NK-92 (cell line): ENCODE measurements around the gene CLMN.
"Not testable (repeated sequence)": the region's sequence is repeated elsewhere in the genome, so short reads cannot be mapped to it uniquely, and the experiment has no call there.

Experiments used
- DNase-seq: peaks from one replicate; lab custom pipeline; 2025; ENCODE audit not compliant: unreplicated experiment; lab: John Stamatoyannopoulos, UW

Gene CLMN

GRCh38 chr14:95289323-95290010 lies 30.2 kb downstream of the CLMN start:
- no peak for DNase-seq

- no peak for DNase-seq
Measured at GRCh38 chr14:95288672-95289322, 30.9 kb downstream of the CLMN start.

GRCh38 chr14:95287176-95287754 lies 32.4 kb downstream of the CLMN start:
- no peak for DNase-seq

- DNase-seq, result no peak
Measured at GRCh38 chr14:95286645-95287044, 33.1 kb downstream of the CLMN start.

- no peak for DNase-seq
Measured at GRCh38 chr14:95285566-95285965, 34.1 kb downstream of the CLMN start.

- DNase-seq, result not testable (repeated sequence)
Measured at GRCh38 chr14:95283802-95284201, 35.9 kb downstream of the CLMN start.

- DNase-seq, result not testable (repeated sequence)
Measured at GRCh38 chr14:95282986-95283380, 36.7 kb downstream of the CLMN start.

- DNase-seq, result no peak
Measured at GRCh38 chr14:95282354-95282985, 37.2 kb downstream of the CLMN start.

- no peak for DNase-seq
Measured at GRCh38 chr14:95281560-95282176, 38.0 kb downstream of the CLMN start.

- no peak for DNase-seq
Measured at GRCh38 chr14:95275494-95275893, 44.2 kb downstream of the CLMN start.

- DNase-seq, result no peak
Measured at GRCh38 chr14:95274874-95275273, 44.8 kb downstream of the CLMN start.

- DNase-seq, result no peak
Measured at GRCh38 chr14:95274279-95274678, 45.4 kb downstream of the CLMN start.

- no peak for DNase-seq
Measured at GRCh38 chr14:95273001-95273978, 46.4 kb downstream of the CLMN start.

GRCh38 chr14:95272057-95272456 lies 47.7 kb downstream of the CLMN start:
- DNase-seq, result no peak

- DNase-seq, result no peak
Measured at GRCh38 chr14:95270203-95270602, 49.5 kb downstream of the CLMN start.

- DNase-seq, result no peak
Measured at GRCh38 chr14:95269493-95269892, 50.2 kb downstream of the CLMN start.

- no peak for DNase-seq
Measured at GRCh38 chr14:95268350-95268749, 51.4 kb downstream of the CLMN start.

- no peak for DNase-seq
Measured at GRCh38 chr14:95267306-95267705, 52.4 kb downstream of the CLMN start.

GRCh38 chr14:95265106-95266094 lies 54.3 kb downstream of the CLMN start:
- DNase-seq, result no peak
